NCI-H146 (cell line): ENCODE measurements around the gene ABCC8.
"Not testable (repeated sequence)": the region's sequence is repeated elsewhere in the genome, so short reads cannot be mapped to it uniquely, and the experiment has no call there.

Experiments used
- DNase-seq: peaks from one replicate; lab custom pipeline; 2025; lab: John Stamatoyannopoulos, UW

The ABCC8 gene

DNA sequence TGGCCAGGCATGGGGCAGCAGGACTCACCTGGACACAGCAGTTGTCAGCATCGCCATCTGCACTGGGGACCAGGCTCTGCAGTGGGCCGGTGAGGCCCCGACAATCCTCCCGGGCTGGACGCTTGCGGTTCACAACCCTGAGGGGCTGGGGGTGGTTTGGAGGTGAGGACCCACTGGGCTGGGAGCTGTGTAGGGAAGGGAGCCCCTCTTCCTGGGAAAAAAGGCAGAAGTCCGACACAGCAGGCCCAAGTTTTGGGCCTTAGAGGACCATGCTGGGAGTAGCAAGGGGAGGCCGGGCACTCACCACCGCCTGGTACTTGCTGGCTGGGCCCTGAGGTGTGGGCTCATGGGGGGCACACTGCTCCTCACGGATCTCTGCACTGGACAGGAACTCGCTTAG is 48.4 kb downstream of the ABCC8 start:
- DNase-seq = no peak

DNA sequence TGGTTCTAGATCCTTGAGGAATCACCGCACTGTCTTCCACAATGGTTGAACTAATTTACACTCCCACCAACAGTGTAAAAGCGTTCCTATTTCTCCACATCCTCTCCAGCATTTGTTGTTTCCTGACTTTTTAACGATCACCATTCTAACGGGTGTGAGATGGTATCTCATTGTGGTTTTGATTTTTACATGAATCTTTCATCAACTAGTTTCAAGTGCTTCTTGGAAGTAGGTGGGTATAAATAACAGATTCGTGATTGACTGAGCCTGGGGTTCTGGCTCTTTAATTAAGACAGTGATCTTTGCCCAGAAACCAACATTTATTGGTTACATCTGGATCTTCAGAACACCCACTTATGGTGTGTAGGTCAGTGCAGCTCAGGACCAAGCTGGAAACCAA is 50.4 kb downstream of the ABCC8 start:
- DNase-seq = not testable (repeated sequence)

DNA sequence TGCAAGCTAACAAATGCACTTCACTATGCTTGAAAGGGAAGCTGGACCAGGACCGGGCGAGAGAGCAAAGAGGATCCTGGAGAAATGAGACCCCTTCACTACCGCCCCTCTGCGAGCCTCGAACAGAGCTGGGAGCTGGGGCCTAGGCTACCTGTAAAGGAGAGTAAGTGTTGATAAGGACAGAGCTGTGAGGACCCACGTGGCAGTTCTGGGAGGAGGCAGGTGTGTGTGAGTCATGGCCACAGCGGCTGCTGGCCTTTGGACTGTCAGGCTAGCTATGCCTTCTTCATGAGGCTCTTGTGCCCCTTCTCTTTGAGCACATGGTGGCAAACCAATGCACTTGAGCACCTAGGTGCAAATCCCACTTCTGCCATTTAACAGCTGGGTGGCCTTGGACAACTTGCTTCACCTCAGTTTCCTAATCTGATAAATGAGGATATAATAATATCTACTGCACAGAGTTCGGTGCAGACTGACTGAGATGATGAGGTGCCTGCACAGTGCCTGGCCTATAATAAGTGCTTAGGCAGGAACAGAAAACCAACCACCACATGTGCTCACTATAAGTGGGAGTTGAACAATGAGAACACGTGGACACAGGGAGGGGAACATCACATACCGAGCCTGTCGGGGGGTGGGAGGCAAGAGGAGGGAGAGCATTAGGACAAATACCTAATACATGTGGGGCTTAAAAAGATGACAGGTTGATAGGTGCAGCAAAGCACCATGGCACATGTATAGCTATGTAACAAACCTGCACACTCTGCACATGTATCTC is 52.9 kb downstream of the ABCC8 start:
- no peak for DNase-seq

DNA sequence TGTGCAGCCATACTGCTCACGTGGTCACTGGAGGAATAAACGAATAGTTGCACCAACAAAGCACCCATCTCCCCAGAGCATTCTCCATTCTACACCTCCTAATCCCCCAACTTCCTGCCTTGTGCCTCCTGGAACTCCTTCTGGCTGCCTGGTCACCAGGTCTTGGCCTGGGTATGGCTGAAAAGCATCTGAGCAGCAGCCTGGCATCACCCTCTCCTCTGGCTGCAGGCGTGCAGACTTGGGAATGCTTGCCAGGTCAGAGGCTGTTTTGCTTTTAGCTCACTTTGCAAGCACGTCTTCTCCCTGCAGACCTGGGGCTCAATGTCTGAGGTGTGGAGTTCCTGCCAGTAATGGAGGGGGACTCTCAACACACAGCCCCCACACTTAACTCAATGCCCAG is 54.9 kb downstream of the ABCC8 start:
- DNase-seq = no peak

DNA sequence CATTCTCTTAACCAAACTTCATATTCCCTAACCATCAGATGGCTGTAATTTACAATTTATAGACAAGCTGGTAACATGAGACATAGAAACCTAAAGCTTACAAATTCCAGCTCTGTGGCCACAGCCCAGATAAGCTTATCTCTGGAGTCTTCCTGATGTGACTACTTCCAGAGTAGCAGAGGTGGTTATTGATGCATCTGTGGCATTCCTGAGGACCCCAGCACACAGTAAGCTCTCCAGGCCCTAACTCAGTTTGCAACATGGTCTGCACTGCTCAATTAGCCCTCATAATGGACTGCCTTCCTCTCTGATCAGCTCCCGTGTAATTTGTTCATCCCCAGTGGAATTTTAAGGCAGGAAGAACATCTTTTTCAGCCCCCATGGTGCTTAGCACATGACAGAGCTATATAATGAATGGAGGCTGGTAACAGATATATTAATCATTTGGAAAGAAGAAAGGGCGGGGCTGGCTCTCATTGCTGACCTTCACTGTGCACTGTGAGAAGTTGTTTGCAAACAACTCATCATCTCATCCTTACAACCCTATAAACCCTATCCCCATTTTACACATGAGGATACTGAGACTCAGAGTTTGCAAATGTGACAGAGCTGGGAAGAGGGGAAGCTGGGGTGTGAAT is 58.1 kb downstream of the ABCC8 start:
- no peak for DNase-seq

DNA sequence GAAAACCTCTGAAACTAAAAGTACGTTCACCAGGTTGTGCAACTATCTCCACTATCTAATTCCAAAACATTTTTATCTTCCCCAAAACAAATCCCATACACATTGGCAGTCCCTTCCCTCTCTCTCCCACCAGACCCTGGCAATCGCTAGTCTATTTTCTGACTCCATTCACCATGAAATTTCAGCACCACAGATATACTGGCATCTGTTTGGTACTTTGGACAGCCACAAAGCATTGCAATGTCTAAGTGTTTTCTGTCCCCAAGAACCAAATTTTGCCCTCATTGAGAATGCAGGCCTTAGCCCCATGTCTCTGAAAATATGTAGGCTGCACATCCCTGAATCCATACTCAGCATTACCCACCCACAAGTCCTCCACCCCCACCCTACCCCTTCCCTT is 60.2 kb downstream of the ABCC8 start:
- DNase-seq = no peak

DNA sequence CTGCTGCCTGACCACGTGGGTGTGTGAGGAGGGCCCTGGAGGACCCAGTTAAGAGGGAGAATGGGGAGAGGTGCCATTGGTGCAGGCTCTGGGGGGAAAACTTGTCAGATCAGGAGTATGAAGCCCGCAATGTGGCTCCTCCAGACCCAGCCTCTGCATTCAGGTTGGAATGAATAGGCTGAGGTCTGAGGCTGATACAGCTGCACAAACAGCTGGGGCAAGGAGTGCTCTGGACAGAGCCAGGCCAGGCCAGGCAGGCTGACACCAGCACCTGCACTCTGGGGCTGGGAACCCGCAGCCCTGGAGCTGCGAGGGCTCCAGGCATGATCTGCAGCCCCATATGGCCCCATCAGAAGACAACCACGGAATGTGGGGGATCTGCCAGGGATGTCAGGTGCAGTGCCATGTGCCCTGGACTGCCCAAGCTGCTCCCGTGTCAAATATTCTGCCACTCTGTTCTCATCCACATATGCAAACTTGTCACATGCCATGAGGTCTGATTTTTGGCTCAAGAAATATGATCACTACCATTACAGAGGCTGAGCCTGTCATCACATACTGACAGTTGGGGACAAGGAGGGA is 61.0 kb downstream of the ABCC8 start:
- no peak for DNase-seq

DNA sequence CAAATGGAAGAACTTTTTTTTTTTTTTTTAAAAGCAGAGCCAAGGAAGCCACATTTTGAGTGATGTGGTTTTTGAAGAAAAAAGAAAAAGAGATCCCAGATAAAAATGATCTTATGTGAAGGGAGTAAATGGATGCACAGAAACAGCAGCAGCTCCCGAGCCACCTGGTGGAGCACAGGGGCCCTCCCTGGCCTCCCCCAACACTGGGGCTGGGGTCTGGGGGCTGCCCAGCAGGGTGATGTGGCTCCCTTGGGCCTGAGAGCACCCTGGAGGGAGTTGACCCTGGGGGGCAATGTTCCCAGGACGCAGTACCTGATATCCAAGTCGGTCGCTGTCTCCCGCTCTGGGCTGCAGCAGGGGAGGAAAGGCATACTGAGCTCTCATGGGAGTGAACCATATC is 61.7 kb downstream of the ABCC8 start:
- DNase-seq = no peak

DNA sequence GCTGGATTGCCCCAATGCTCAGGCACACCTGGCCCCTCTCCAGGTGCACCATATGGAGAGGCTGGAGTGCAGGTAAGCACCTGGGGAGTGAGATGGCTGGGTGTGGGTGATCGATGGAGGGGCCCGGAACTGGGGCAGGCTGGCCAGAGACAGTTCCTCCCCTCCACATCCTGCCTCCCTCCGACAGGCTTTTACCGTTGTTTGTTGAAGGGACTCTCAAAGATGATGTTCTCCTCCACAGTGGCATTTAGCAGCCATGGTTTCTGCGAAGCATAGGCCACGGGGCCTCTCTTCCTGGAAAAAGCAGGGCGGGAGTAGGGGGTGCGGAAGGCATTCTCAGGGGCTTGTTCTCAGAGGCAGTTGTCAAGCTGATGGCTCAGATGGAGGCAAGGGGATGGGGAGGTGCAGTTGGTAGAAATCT is 62.3 kb downstream of the ABCC8 start:
- DNase-seq = peak; percentile 90

DNA sequence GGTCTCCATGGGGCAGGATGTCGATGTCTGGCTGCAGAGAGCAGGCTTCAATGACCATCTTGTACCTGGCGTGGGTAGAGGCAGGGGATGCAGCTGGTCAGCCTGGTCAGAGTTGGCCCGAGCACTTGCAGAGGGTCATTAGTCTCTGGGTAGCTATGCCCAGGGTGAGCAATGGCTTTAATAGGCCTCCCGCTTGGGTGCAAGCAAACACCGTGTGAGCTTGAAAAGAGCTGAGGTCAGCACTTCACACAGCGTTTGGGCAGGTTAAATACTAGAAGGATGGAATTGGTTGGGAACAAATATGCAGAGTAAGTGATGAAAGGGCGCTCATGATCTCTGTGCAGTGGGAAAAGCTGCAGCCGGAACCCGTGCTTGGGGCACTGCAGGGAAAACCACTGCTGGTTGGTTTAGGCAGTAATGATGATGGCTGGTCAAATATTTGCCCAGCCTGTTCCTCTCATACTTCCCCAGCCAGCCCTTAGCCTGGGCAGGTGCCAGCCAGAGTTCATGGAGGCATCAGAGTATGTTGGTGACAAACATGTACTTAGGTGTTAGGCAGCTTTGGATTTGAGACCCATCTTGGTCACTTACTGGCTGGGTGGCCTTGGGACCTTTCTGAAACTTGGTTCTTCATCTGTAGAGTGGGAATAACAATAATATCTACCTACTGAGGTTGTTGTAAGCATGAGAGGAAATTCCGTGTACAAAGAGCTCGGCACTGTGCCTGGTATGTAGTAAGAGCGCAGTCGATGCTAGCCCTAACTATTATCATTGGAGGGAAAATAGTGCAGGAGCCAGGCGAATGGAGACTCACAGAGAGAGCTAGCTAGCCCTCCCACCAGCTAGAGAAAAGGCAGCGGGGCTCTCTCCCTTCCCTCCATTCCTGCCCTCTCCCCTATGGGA is 63.0 kb downstream of the ABCC8 start:
- peak; percentile 91 for DNase-seq

DNA sequence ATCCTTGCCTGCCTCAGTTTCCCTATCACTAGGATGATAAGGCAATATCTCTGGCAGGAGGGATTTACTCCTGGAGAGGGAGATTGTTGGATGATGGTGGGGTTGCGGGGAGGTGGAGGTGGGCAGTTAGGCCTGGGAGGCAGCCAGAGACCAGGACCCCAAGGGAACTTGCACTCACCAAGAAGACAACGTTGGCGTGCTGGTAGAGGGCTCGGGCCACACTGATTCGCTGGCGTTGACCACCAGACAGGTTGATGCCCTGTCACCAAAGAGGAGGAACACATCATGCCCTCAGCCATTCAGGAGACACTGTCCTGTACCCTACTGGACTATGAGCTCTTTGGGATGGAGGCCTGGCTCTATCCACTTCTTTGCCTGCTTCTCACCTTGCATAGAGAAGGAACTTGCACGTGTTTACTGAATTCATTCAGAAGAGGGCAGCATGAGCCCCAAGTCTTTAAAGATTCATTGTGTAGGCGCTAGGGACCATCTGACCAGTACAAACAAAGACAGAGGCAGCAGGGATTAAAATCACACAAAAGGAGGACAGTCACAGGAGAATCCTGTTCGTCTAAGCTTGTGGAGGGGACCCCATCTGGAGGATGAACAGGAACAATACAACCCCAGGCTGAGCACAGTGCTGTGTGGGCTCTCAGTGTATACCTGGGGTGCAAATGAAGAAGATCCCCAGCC is 64.0 kb downstream of the ABCC8 start:
- DNase-seq = peak; percentile 83

DNA sequence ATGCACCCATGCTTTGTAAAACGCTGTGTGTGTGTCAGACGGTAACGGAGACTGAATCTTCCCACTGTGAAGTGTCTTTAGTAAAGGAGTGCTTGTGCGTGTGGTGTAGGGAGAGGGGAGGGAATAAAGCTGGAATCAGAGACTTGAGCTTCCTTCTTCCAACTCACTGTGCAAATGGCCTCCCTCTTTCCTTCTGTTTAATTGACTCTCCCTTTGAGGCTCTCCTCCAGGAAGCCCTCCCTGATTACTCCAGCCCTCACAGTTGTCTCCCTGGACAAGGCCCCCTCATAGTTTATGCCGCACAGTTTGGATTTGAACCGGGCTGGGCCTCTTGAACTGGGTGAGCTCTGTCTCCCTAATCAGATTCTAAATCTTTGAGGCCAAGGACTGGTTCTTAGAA is 65.2 kb downstream of the ABCC8 start:
- DNase-seq = no peak

DNA sequence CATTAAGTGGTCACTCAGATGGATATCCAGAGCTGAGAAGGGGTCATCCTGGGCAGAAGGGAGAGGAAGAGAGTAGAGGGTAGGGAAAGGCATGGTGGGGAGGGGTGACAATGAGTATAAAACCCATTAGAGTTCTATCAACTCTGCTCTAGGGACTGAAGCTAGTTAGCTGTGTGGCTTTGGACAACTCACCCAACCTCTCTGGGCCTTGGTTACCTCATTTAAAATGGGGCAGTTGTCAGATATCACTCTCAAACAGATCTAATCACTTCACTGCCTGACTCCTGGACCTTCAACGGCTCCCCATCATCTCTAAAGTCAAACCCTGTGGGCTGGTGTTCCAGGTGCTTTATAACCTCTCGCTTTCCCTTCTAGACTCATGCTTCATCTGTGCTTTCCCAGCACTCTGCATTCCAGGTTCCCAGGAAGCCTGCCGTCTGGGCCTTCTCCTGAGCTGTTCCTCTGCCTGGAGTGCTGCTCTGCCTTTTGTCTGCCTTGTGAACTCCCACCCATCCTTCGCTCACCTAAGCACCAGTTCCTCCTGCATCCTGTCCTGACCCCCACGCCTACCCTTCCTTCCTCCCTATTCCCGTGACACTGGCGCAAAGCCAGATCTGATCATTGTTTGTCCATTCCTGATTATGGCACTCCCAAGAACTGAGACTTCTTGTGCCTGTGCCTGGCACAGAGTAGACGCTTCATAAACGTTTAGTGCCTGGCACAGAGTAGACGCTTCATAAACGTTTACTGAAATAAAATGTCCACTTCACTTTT is 65.9 kb downstream of the ABCC8 start:
- no peak for DNase-seq

DNA sequence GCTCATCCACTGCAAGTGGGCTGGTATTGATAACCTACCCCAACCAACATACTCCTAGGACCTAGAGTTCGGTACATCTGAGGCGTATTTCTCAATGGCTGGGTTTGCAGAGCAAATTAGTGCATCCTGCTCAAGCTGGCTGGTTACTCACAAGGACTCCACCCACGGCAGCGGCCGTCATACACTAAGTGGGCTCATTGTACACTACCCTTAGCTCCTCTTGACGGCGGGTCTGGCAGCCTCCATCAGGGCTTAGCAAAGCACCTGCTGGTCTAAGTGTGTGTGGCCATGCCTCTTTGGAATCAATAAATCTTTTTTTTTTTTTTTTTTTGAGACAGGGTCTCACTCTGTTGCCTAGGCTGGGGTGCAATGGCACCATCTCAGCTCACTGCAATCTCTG is 68.0 kb downstream of the ABCC8 start:
- no peak for DNase-seq

DNA sequence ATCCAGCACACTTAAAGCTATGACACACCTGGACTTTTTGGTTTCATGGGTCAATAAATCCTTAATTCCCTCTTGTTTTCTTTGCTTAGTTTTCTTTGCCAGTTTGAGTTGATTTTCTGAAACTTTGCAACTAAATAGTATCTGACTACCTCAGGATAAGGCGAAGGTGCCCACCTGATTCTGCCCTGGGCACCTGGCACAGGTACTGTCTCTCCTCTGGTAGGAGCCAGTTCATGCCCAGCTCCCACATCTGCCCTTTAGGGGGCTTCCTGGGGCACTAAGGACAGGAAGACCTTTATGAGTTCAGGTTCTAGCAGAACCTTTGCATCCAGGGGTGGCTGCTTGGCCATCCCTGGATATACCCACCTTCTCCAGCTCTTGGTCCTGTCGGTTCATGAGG is 68.6 kb downstream of the ABCC8 start:
- DNase-seq = no peak

DNA sequence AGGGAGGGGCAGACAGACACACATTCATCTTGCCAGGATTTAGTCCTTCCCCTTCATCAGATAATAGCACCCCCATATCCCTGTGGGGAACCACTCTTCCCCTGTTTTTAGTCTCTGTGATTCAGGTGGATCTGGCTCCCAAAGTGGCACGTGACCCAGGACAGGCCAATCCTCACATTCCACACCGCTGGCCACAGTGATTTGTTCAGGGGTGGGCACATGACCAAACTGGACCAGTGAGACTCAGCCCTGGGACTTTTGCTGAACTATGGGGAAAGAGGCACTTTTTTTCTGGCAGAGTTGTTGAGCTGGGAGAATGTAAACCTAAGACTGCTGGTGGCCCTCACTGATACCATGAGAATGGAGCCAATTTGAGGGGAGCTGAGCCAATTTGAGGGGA is 69.1 kb downstream of the ABCC8 start:
- no peak for DNase-seq

DNA sequence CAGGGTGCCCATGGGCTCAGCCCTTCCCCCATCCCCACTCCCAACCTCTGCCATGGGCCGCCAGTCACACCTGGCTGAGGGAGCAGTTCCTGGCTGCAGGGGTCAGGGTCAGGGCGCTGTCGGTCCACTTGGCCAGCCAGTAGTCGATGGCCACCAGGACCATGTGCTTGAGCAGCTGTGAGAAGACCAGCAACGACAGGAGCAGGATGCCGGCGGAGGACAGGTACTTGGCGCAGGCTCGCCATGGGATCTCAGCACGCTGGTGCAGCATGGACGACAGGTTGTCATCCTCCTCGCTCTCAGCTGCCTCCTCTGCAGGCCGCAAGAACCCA is 69.9 kb downstream of the ABCC8 start:
- no peak for DNase-seq

DNA sequence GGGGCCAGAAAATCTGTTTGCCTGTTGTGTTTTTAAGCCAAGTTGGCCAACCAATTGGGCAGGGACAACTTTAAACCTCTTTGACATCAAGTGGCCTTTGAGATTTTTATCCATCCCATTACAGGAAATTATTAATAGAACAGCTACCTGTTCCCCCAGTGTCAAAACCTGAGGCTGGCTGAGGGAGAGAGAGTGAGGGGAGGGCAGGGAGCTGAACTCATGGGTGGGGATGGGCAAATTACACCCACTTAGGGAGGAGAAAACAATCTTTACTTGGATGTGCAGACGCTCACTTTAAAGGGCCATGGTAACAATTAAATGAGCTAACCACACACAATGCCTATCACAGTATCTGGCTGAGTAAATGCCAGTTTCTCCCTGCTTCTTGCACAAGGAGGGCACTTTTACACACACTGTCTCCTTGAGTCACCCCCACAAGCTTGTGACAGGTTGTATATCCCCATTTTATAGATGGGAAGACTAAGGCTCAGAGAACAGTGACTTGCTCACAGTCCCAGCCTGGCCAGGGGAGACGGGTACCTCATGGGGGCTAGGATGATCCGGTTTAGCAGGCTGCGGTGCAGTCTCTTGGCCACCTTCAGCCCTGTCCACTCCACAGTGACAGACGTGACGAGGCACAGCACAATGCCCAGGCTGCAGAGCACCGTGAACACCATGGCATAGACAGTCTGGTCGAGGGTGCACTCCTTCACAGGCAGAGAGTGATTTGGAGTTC is 70.4 kb downstream of the ABCC8 start:
- no peak for DNase-seq

DNA sequence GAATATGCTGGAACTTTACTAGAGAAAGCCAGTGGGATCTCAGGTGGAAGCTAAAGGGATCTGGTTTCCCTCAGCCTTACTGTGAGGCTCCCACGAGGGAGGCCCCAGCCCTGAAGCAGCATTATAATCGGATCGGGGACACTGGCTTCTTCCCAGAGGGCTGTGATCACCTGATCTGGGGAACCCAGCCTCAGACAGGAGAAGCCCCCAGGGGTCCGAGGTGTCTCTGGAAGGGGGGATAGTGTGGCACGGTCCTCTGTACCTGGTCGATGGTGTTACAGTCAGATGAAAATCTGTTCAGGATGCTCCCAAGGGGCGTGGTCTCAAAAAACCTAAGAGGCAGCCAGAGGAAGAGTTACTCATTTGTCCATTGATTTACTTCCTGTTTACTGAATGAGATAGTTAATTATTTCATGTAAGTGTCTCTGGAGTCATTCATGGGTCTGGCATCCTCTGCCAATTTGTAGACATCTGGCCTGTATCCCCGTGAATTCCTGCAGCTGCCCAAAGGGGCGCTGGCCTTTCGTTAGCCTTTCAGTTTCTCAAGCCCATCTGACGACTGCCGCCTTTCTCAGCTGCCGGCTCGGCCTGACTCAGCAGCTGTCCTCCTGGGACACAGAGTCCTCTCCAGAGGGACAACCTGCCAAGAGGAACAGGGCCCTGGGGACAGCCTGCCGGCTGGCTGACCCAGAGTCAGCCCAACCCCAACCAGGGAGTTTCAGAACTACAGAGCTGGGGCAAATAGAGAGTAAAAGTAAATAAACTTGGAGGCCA is 71.2 kb downstream of the ABCC8 start:
- DNase-seq = peak; percentile 33
